Cerebellar cortex (tissue), 1 donor: Measurements from ENCODE around the gene SENP6.
"Not testable (repeated sequence)": the region's sequence is repeated elsewhere in the genome, so short reads cannot be mapped to it uniquely, and the experiment has no call there.

Experiments used
- DNase-seq: peaks from one replicate; pipeline ENCODE4 v3.0.0-alpha.2; 2015; ENCODE audit warnings: low spot score

SENP6 gene

DNA sequence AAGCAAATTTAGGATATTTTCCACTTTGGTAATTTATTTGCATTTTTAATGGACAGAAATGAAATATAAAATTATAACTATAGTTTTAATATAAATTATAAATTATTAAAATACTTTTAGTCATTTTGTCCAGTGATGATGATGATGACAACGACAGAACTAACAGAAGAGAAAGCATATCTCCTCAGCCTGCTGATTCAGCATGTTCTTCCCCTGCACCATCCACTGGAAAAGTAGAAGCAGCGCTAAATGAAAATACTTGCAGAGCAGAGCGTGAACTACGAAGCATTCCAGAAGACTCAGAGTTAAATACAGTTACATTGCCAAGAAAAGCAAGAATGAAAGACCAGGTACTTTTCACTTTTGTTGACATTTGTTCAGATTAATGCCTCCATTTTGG is 64.9 kb downstream of the SENP6 start:
- DNase-seq: no peak

DNA sequence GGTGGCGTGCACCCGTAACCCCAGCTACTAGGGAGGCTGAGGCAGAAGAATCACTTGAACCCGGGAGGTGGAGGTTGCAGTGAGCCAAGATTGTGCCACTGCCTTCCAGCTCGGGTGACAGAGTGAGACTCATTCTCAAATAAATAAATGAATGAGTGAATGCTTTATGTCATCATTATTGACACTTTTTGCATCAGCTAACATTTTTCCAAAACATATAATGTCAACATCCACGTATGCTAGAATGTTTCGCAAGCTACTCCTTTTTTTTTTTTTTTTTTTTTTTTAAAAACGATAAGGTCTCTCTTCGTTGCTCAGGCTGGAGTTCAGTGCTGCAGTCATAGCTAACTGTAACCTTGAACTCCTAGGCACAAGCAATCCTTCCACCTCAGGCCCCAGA is 72.2 kb downstream of the SENP6 start:
- DNase-seq: no peak

DNA sequence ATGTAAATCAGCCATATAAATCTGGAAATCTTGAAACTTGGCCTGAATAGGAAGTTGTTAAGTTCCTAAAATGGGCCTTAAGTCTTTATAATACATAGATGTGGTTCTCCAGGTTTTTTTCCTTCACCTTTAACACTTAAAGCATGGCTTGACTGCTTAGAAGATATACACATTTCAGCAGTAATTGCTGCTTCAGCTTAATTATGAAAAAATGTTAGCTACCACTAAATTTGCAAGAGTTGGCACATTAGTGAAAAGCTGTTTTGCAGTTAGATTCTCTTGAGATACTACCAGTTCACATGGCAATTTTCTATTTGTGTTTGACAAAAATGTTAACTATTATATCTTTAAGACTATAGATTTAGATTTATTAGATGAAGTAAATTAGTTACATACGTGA is 74.7 kb downstream of the SENP6 start:
- DNase-seq: no peak

DNA sequence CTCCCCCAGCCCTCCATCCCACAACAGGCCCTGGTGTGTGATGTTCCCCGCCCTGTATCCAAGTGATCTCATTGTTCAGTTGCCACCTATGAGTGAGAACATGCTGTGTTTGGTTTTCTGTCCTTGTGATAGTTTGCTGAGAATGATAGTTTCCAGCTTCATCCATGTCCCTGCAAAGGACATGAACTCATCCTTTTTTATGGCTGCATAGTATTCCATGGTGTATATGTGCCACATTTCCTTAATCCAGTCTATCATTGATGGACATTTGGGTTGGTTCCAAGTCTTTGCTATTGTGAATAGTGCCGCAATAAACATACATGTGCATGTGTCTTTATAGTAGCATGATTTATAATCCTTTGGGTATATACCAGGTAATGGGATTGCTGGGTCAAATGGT is 80.9 kb downstream of the SENP6 start:
- DNase-seq: not testable (repeated sequence)

DNA sequence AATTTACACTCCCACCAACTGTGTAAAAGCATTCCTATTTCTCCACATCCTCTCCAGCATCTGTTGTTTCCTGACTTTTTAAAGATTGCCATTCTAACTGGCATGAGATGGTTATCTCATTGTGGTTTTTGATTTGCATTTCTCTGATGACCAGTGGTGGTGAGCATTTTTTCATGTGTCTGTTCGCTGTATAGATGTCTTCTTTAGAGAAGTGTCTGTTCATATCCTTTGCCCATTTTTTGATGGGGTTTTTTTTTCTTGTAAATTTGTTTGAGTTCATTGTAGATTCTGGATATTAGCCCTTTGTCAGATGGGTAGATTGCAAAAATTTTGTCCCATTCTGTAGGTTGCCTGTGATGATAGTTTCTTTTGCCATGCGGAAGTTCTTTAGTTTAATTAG is 81.3 kb downstream of the SENP6 start:
- DNase-seq: not testable (repeated sequence)

DNA sequence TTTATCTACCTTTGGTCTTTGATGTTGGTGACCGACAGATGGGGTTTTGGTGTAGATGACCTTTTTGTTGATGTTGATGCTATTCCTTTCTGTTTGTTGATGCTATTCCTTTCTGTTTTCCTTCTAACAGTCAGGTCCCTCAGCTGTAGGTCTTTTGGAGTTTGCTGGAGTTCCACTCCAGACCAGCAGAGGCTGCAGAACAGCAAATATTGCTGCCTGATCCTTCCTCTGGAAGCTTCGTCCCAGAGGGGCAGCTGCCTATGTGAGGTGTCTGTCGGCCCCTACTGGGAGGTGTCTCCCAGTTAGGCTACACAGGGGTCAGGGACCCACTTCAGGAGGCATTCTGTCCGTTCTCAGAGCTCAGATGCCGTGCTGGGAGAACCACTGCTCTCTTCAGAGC is 85.9 kb downstream of the SENP6 start:
- DNase-seq: not testable (repeated sequence)

DNA sequence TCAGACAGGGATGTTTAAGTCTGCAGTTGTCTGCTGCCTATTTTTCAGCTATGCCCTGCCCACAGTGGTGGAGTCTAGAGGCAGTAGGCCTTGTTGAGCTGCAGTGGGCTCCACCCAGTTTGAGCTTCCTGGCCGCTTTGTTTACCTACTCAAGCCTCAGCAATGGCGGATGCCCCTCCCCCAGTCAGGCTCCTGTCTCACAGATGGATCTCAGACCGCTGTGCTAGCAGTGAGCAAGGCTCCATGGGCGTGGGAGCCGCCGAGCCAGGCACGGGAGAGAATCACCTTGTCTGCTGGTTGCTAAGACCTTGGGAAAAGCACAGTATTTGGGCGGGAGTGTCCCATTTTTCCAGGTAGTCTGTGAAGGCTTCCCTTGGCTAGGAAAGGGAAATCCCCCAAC is 86.3 kb downstream of the SENP6 start:
- not testable (repeated sequence) for DNase-seq

DNA sequence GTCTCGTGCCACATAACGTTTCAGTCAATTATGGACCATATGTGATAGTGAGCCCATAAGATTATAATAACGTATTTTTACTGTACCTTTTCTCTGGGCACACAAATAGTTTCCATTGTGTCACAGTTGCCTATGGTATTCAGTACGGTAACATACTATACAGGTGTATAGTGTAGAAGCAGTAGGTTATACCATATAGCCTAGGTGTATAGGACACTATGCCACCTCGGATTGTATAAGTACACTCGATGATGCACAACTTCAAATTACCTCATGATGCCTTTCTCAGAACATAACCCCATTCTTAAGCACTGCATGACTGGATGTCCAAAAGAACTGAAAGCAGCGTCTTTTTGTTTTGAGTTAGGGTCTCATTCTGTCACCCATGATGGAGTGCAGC is 87.9 kb downstream of the SENP6 start:
- DNase-seq: no peak

DNA sequence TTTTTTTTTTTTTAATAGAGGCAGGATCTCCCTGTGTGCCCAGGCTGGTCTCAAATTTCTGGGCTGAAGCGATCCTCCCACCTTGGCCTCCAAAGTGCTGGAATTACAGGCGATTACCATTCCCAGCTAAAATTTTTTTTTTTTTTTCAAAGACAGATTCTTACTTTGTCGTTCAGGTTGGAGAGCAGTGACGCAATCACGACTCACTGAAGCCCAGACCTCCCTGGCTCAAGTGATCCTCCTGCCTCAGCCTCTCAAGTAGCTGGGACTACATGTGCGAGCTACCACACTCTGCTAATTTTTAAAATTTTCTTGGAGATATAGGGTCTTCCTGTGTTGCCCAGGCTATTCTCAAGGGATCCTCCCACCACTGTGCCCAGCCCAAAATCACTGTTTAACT is 89.3 kb downstream of the SENP6 start:
- no peak for DNase-seq

DNA sequence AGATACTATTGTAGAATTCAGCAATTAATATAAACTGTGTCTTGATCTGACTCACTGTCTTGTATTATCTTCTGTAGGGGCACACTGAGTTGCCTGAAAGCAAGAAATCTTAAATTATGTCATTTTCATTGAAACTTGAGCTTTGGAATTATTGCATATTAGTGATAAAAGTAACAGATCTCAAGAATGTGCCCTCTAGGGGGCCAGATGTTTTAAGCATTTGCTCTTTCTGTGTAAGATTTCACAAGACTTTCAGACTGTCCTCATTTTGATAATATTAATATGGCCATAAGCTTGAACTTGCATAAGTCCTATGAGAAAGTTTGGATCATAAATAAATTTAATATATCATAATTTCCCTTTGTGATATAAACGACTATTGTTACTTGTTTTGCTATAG is 91.9 kb downstream of the SENP6 start:
- DNase-seq: no peak

DNA sequence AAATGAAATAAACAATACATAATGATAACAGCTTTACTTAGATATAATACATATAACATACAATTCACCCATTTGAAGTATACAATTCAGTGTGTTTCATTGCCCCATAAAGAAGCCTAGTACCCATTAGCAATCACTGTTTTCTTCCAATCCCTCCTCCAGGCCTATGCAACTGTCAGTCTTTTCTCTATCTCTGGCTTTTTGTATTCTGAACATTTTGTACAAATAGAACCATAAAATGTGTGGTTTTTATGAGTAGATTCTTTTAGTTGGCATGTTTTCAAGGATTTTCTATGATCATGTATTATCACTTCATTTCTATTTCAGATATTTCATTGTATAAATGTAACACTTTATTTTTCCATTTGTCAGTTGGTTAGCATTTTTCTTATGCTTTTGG is 92.7 kb downstream of the SENP6 start:
- DNase-seq: no peak

DNA sequence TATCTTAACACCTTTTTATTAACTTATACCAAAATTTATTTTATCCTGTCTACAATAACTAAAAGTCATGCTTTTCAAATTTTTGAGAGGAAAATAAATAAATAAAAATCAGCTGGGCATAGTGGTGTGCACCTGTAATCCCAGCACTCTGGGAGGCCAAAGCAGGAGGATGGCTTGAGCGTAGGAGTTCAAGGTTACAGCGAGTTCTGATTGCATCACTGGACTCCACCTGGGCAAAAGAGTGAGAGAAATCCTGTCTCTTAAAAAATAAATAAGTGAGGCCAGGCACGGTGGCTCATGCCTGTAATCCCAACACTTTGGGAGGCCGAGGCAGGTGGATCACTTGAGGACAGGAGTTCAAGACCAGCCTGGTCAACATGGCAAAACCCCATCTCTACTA is 106.7 kb downstream of the SENP6 start:
- not testable (repeated sequence) for DNase-seq

DNA sequence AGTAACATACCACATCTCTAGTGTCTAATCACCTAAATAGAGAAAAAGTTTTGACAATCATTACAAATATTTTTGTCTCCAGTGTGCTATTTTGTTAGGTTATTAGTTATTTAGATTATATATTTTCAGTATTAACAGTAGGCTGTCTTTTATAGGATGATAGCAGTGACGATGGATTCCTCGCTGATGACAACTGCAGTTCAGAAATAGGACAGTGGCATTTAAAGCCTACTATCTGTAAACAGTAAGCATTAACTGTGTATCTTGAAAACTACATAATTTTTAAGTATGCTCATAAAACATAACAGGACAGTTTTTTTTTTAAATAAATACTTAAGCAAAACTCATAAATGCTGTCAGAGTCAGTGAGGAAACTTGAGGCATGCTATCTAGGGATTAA is 109.5 kb downstream of the SENP6 start:
- DNase-seq: no peak

DNA sequence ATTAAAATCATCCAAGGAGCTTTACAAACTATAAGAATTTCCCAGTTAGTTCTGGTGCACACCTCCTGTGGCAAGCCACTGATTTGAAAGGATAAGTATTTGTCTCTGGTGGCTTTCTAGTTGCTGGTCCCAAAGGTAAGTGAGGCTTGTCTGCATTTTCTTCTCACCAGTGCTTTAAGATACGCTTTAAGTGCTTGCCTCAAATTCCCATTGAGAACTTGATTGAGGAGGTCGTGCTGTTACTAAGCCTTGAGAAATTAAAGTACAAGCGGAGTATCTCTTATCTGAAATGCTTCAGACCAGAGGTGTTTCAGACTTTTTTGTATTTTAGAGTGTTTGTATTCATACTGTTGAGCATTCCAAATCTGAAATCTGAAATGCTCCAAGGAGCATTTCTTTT is 117.5 kb downstream of the SENP6 start:
- no peak for DNase-seq

DNA sequence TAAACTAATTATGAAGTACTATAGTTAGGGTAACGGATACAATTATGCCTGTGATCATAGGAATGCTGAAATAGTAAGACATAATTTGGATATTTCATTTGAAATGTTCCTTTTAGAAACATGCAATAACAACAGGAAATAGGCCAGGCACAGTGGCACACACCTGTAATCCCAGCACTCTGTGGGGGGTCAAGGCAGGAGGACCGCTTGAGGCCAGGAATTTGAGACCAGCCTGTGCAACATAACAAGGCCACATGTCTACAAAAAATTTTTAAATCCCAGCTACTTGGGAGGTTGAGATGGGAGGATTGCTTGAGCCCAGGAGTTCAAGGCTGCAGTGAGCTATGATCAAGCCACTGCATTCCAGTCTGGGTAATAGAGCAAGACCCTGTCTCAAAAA is 121.7 kb downstream of the SENP6 start:
- no peak for DNase-seq

DNA sequence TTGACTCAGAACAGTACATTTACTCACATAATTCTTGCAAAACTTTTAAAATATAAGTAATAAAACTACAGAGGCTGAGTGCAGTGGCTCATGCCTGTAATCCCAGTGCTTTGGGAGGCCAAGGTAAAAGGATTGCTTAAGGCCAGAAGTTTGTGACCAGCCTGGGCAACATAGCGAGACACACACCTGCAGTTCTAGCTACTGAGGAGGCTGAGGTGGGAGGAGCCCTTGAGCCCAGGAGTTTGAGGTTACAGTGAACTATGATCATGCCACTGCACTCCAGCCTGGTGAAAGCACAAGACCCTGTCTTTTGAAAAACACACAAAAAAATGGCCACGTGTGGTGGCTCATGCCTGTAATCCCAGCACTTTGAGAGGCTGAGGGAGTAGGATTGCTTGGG is 125.5 kb downstream of the SENP6 start:
- no peak for DNase-seq

DNA sequence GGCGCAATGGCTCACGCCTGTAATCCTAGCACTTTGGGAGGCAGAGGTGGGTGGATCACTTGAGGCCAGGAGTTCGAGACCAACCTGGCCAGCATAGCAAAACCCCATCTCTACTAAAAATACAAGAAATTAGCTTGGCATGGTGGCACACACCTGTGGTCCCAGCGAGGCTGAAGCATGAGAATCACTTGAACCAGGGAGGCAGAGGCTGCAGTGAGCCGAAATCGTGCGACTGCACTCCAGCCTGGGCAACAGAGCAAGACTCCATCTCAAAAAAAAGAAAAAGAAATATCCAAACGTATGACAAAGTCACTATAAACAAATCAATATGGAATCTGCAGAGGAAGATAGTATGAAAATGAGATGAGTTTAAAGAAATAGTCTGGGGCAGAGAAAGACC is 129.3 kb downstream of the SENP6 start:
- DNase-seq: not testable (repeated sequence)

DNA sequence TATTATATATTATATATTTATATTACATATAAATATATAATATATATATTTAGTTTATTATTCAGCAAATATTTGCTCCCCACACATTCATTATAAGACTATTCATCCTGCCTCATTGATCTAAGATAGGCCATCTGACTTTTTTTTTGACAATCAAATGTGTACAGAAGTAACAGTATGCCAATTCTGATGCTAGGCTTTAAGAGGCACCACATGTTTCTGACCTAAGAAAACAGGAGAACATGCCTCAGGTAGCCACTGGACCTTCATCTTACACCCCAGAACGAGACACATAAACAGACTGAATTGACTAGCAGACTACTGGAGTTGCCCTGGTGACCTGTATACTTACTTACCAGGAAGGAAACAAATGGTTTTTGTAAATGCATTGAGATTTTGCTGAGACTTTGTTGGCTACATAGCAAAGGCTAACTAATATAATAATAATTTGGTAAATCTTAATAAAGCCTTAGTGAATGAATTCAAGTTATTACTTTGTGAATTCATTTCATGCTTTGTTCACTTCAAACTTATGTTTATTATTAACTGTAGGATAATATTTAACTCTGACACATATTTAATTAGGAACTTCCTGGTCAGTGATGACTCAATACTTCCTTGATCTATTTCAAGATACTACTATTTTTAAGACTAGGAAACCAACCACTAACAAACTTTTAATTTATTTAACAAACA is 134.0 kb downstream of the SENP6 start:
- DNase-seq: no peak

DNA sequence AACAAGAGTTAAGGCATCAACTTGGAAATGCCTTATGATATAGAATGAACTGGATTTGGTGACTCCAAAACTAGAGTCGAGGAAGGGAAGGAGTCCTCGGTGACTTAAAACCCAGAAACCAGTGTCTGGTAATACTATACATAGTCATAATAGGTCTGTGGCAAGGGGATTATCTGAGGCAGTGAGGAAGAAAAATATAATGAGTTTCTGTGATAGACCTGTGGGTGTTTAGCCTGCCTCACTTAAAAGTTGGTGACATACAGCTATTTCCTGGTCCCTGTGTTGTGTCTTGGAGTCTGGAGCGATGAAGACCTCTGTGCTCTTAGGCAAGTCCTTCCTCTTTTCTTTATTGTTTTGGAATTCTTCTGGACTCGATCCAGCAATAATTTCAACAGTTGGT is 142.3 kb downstream of the SENP6 start:
- no peak for DNase-seq

DNA sequence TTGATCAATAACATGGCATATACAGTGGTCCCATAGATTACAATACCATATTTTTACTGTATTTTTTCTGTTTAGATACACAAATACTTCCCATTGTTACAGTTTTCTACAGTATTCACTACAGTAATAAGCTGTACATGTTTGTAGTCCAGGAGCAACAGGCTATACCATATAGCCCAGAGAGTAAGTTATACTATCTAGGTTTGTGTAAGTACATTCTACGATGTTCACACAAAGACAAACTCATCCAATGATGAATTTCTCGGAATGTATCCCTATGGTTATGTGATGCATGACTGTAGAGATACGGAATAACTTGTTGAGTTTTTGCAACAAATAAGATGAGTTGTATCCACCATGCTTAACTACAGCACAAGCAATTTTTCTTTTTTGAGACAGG is 143.7 kb downstream of the SENP6 start:
- DNase-seq: no peak

DNA sequence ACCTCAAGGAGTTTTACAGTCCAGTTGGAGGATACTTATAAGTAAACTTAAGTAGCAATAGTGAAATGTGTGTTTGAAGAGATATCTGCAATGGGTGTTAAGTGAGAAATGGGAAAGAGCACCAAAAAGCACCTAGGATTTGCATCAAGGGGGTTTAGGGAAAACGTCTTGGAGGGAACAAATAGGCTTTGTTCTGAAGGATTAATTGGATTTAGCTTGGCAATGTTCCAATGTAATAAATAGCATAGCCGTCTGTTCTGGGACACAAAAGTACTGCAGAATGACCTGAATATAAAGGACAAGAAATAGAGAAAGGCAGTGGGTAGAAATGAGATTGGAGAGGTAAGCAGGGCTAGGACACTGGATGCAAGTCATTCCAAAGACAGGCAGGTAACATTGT is 144.5 kb downstream of the SENP6 start:
- DNase-seq: no peak

DNA sequence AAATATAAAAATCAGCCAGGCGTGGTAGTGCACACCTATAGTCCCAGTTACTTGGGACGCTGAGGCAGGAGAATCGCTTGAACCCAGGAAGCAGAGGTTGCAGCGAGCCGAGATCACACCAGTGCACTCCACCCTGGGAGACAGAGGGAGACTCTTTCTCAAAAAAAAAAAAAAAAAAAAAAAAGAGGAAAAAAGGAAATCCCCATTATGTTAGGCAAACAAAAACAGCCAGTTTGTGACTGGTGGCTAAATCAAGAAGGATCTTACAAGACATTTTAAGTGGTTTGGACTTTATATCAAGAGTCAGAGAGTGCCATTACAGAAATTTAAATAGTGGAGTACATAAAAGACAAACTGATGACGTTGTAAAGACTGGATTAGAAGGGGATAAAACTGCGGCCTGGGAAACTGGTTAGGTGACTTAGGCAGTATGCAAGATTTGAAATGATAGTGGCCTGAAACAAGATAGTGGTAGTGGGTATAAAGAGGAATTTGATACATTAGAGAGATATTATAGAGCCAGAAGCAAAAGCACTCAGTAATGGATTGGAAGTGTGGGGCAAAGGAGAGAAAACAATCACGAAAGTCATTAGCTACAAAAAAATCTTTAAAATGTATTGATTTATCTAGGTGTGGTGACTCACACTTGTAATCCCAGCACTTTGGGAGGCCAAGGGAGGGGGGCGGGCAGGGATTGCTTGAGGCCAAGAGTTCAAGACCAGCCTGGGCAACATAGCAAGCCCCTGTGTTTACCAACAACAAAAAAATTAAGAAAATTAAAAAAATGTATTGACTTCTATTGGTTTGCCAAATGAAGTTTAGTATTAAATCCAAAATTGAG is 145.7 kb downstream of the SENP6 start:
- no peak for DNase-seq

DNA sequence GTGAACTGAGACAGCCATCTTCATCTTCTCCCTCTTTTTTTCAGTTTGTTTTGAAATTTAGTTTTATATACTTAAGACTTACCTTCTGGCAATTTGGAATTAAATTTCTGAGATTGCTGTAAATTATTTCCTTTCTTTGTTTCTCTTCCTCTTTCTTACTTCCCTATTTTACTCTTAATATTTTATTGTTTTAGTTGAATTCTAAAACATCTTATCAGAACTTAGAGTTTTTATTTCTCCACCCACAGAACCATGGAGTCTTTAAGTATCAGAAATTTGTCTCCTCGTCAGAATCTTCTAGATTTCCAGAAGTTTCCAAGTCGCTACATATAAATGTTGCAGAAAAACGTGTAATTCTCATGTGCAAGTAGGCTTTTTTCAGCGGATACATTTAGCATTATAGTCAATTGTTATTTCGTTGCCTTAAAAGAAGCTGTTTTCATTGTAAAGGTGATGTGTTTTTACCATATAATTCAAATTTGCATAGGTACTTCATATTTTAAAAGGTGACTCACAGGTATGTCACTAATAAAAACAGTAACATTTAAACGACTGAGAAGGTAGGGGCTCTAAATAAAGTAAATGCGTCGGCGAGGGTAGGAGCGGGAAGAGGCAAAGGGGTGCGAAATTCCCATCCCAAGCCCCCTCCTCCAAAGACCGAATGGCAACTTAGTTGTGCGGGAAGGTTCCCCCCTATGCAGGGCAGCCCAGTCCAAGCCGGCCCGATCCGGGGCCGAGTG is 146.5 kb downstream of the SENP6 start:
- no peak for DNase-seq
